HUDEP-2 (cell line): Measurements from ENCODE around the gene MYO16.
A peak's percentile ranks its signal among the peaks of the same experiment; 100 is the strongest.
"Not testable (repeated sequence)": the region's sequence is repeated elsewhere in the genome, so short reads cannot be mapped to it uniquely, and the experiment has no call there.

Experiments used
- DNase-seq, 76 experiments: peaks; one replicate each; lab custom pipeline; 2025; ENCODE audit not compliant: unreplicated experiment in 76 of 76; lab: John Stamatoyannopoulos, UW

MYO16 gene

GRCh38 chr13:109211616-109212015 lies 582.2 kb downstream of the MYO16 start:
- no peak for DNase-seq

- DNase-seq, result no peak
Observed at GRCh38 chr13:109212650-109213049, 583.2 kb downstream of the MYO16 start.

GRCh38 chr13:109213714-109214113 lies 584.3 kb downstream of the MYO16 start:
- no peak for DNase-seq

GRCh38 chr13:109214393-109214792 lies 585.0 kb downstream of the MYO16 start:
- DNase-seq, result no peak

GRCh38 chr13:109215377-109215776 lies 586.0 kb downstream of the MYO16 start:
- DNase-seq, result no peak

GRCh38 chr13:109217510-109217909 lies 588.1 kb downstream of the MYO16 start:
- not testable (repeated sequence) for DNase-seq

- DNase-seq, result no peak
Observed at GRCh38 chr13:109220631-109221030, 591.2 kb downstream of the MYO16 start.

- peak in 5 of 76 experiments; percentile 1 to 12 (median 6) for DNase-seq
Observed at GRCh38 chr13:109224033-109224432, 594.6 kb downstream of the MYO16 start.

- no peak for DNase-seq
Observed at GRCh38 chr13:109226631-109227030, 597.2 kb downstream of the MYO16 start.

- no peak for DNase-seq
Observed at GRCh38 chr13:109227344-109227940, 598.0 kb downstream of the MYO16 start.

- DNase-seq, result no peak
Observed at GRCh38 chr13:109228211-109228610, 598.8 kb downstream of the MYO16 start.

GRCh38 chr13:109231888-109232287 lies 602.5 kb downstream of the MYO16 start:
- no peak for DNase-seq

GRCh38 chr13:109233293-109233692 lies 603.9 kb downstream of the MYO16 start:
- DNase-seq, result no peak

- DNase-seq, result no peak
Observed at GRCh38 chr13:109235901-109236300, 606.5 kb downstream of the MYO16 start.

GRCh38 chr13:109241160-109241559 lies 611.7 kb downstream of the MYO16 start:
- DNase-seq, result no peak

GRCh38 chr13:109243311-109243951 lies 614.0 kb downstream of the MYO16 start:
- peak in 1 of 76 experiments; percentile 1 for DNase-seq

- no peak for DNase-seq
Observed at GRCh38 chr13:109244566-109244965, 615.2 kb downstream of the MYO16 start.

GRCh38 chr13:109246001-109246400 lies 616.6 kb downstream of the MYO16 start:
- no peak for DNase-seq

- no peak for DNase-seq
Observed at GRCh38 chr13:109249780-109250528, 620.5 kb downstream of the MYO16 start.

- no peak for DNase-seq
Observed at GRCh38 chr13:109251956-109252355, 622.5 kb downstream of the MYO16 start.

- DNase-seq, result no peak
Observed at GRCh38 chr13:109253316-109253715, 623.9 kb downstream of the MYO16 start.

- DNase-seq, result no peak
Observed at GRCh38 chr13:109254274-109254673, 624.9 kb downstream of the MYO16 start.
